ENCODE data around the gene CHSY3. TPM values are rescaled to one million over a fixed set of nuclear protein-coding genes. Genes with fewer than 3 reads are reported as not detected.

CHSY3 gene
- total RNA-seq, 1 donor from 2014 or later, result not detected

DNA sequence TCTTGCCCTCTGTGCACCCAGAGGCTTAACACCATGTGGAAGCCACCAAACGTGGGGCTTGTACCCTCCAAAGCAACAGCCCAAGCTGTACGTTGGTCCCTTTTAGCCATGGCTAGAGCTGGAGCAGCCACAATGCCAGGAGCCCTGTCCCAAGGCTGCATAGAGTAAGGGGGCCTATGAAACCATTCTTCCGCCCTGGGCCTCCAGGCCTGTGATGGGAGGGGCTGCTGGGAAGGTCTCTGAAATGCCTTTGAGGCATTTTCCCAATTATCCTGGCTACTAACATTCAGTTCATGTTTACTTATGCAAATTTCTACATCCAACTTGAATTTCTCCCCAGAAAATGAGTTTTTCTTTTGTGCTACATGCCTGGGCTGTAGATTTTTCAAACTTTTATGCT is 33.8 kb downstream of the CHSY3 start:
- H3K4me3 Mint-ChIP-seq (ENCODE audit: unreplicated experiment), result no peak overlapping the region
- peaks cover 5% of the 10 kb centered on the region for H3K9me3 Mint-ChIP-seq (ENCODE audit: unreplicated experiment)
- H3K27me3 Mint-ChIP-seq (ENCODE audit: unreplicated experiment), result no peaks in the 10 kb centered on the region
- H3K4me1 Mint-ChIP-seq (ENCODE audit: low read depth, unreplicated experiment), result no peaks in the 10 kb centered on the region
- DNase-seq, result no peak
- H3K36me3 Mint-ChIP-seq (ENCODE audit: unreplicated experiment), result no peaks in the 10 kb centered on the region
- no peak overlapping the region for H3K27ac Mint-ChIP-seq (ENCODE audit: unreplicated experiment)
- no peak for TF ChIP-seq CTCF (IDR thresholded peaks at IDR 0.05; ENCODE audit: partially characterized antibody, unreplicated experiment)

- no peak overlapping the region for H3K4me3 Mint-ChIP-seq (ENCODE audit: unreplicated experiment)
- no peaks in the 10 kb centered on the region for H3K9me3 Mint-ChIP-seq (ENCODE audit: unreplicated experiment)
- no peaks in the 10 kb centered on the region for H3K36me3 Mint-ChIP-seq (ENCODE audit: unreplicated experiment)
- H3K4me1 Mint-ChIP-seq (ENCODE audit: low read depth, unreplicated experiment), result no peaks in the 10 kb centered on the region
- no peaks in the 10 kb centered on the region for H3K27me3 Mint-ChIP-seq (ENCODE audit: unreplicated experiment)
- TF ChIP-seq CTCF (IDR thresholded peaks at IDR 0.05; ENCODE audit: partially characterized antibody, unreplicated experiment), result no peak
- no peak overlapping the region for H3K27ac Mint-ChIP-seq (ENCODE audit: unreplicated experiment)
- DNase-seq, result no peak
Measured at GRCh38 chr5:129943936-129944335, 39.7 kb downstream of the CHSY3 start.

DNA sequence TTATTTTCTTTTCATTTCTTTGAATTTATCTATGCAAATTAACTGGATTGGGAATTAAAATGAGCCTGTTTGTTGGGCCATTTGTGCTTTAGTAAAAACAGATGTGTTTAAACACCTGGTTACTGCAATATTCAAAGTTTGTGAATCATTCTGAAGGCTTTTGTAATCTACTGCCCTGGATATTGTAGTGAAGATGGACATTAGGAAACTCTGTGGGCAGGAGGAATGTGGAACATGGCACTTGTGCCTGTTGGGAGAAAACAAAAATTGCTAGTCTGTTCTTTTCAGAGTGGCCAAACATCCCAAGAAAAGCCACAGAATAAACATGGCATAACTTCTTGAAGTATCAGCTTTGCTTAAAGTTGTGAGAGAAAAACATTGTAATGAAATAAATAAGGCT is 40.8 kb downstream of the CHSY3 start:
- DNase-seq, result no peak
- no peak overlapping the region for H3K27ac Mint-ChIP-seq (ENCODE audit: unreplicated experiment)
- H3K36me3 Mint-ChIP-seq (ENCODE audit: unreplicated experiment), result no peaks in the 10 kb centered on the region
- no peaks in the 10 kb centered on the region for H3K4me1 Mint-ChIP-seq (ENCODE audit: low read depth, unreplicated experiment)
- H3K4me3 Mint-ChIP-seq (ENCODE audit: unreplicated experiment), result no peak overlapping the region
- H3K9me3 Mint-ChIP-seq (ENCODE audit: unreplicated experiment), result no peaks in the 10 kb centered on the region
- no peaks in the 10 kb centered on the region for H3K27me3 Mint-ChIP-seq (ENCODE audit: unreplicated experiment)
- TF ChIP-seq CTCF (IDR thresholded peaks at IDR 0.05; ENCODE audit: partially characterized antibody, unreplicated experiment), result no peak

DNA sequence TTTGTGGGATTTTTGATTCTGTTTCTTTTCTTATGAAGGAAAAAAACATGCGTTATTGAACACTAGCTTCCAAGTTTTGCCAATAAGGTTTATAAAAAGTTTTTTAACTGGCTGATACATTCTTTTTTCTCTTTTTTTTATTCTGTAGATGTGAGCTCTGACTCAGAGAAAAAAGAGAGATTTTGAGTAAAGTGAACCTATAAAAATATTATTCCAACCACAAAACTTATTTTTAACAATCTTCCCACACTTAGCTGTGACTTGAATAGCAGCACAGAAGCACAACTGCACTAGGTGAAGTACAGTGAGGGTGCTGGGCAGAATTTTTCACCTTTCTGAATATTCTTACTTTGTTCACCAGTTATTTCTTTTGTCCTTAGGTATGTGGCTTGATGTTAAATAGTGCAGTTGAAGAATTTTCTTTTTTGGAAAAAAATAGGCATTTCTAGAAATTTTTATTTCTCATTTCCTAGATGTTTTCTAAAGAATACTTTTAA is 41.6 kb downstream of the CHSY3 start:
- no peaks in the 10 kb centered on the region for H3K9me3 Mint-ChIP-seq (ENCODE audit: unreplicated experiment)
- TF ChIP-seq CTCF (IDR thresholded peaks at IDR 0.05; ENCODE audit: partially characterized antibody, unreplicated experiment), result no peak
- H3K4me3 Mint-ChIP-seq (ENCODE audit: unreplicated experiment), result no peak overlapping the region
- DNase-seq, result no peak
- no peaks in the 10 kb centered on the region for H3K27me3 Mint-ChIP-seq (ENCODE audit: unreplicated experiment)
- no peaks in the 10 kb centered on the region for H3K4me1 Mint-ChIP-seq (ENCODE audit: low read depth, unreplicated experiment)
- H3K27ac Mint-ChIP-seq (ENCODE audit: unreplicated experiment), result no peak overlapping the region
- H3K36me3 Mint-ChIP-seq (ENCODE audit: unreplicated experiment), result no peaks in the 10 kb centered on the region

- H3K9me3 Mint-ChIP-seq (ENCODE audit: unreplicated experiment), result no peaks in the 10 kb centered on the region
- H3K27ac Mint-ChIP-seq (ENCODE audit: unreplicated experiment), result no peak overlapping the region
- no peak for DNase-seq
- H3K4me1 Mint-ChIP-seq (ENCODE audit: low read depth, unreplicated experiment), result no peaks in the 10 kb centered on the region
- peaks cover 1% of the 10 kb centered on the region for H3K27me3 Mint-ChIP-seq (ENCODE audit: unreplicated experiment)
- no peak for TF ChIP-seq CTCF (IDR thresholded peaks at IDR 0.05; ENCODE audit: partially characterized antibody, unreplicated experiment)
- H3K4me3 Mint-ChIP-seq (ENCODE audit: unreplicated experiment), result no peak overlapping the region
- no peaks in the 10 kb centered on the region for H3K36me3 Mint-ChIP-seq (ENCODE audit: unreplicated experiment)
Measured at GRCh38 chr5:129951039-129951438, 46.8 kb downstream of the CHSY3 start.
